SK-N-SH (cell line): Measurements from ENCODE around the gene BABAM2. TPM values are rescaled to one million over a fixed set of nuclear protein-coding genes. Genes with fewer than 3 reads are reported as not detected.

Experiments
- CTCF ChIA-PET: fragments of 300-600, 350-600 bp; formaldehyde crosslinking; extraction: SDS; loops from one replicate; lab custom pipeline; 2021; lab: Yijun Ruan, JAX
- POLR2A ChIA-PET: fragments of 350-600 bp; sonication (Branson Sonifier 250); formaldehyde crosslinking; extraction: SDS; loops from one replicate; lab custom pipeline; 2020; ENCODE audit warnings: antibody characterized with exemption, inconsistent platforms; lab: Yijun Ruan, JAX
- DNase-seq: peaks from one replicate; pipeline ENCODE4 v3.0.0; 2012
- H2AFZ ChIP-seq: fragments of 200-600 bp; sonication (generic); 2 replicates; pipeline ENCODE4 v1.8.1; 2016; ENCODE audit warnings: antibody characterized with exemption, mild to moderate bottlenecking, low read depth
- H3F3A ChIP-seq: fragments of 200-600 bp; sonication (generic); replicated peaks from 2 replicates; pipeline ENCODE3; 2016; ENCODE audit warnings: antibody characterized with exemption, mild to moderate bottlenecking; ENCODE audit not compliant: insufficient read depth
- H3K27ac ChIP-seq, 2 experiments: fragments of 200-500 bp in 1 of 2; fragments of 200-600 bp in 1 of 2; sonication (Bioruptor generic) in 1 of 2; sonication (generic), shearing (Covaris generic) in 1 of 2; 2 replicates each; pipeline versions ENCODE4 v1.5.1 to v1.6.1; 2014 to 2016; ENCODE audit warnings: low read depth in 2 of 2, inconsistent platforms in 1 of 2, low read length in 1 of 2, mild to moderate bottlenecking in 1 of 2, mixed read lengths in 1 of 2
- H3K27me3 ChIP-seq: fragments of 200-600 bp; sonication (generic), shearing (Covaris generic); 2 replicates; pipeline ENCODE4 v1.6.1; 2016; ENCODE audit warnings: mixed run types; ENCODE audit not compliant: insufficient read depth
- H3K36me3 ChIP-seq, 2 experiments: fragments of 200-500 bp in 1 of 2; fragments of 200-600 bp in 1 of 2; sonication (Bioruptor generic) in 1 of 2; sonication (generic) in 1 of 2; replicated peaks in 1 of 2; 2 replicates each; pipeline versions ENCODE3 to v1.5.1; 2014 to 2016; ENCODE audit warnings: low read length in 1 of 2, mild to moderate bottlenecking in 1 of 2; ENCODE audit not compliant: insufficient read depth in 2 of 2, control insufficient read depth in 1 of 2
- H3K4me1 ChIP-seq, 2 experiments: fragments of 200-500 bp in 1 of 2; fragments of 200-600 bp in 1 of 2; sonication (Bioruptor generic) in 1 of 2; sonication (generic), shearing (Covaris generic) in 1 of 2; 2 replicates each; pipeline versions ENCODE4 v1.5.1 to v1.6.1; 2014 to 2016; ENCODE audit warnings: low read depth in 1 of 2, low read length in 1 of 2, mixed run types in 1 of 2; ENCODE audit not compliant: insufficient read depth in 2 of 2, control insufficient read depth in 1 of 2
- H3K4me2 ChIP-seq: fragments of 200-600 bp; sonication (generic), shearing (Covaris generic); 2 replicates; pipeline ENCODE4 v1.6.1; 2017; ENCODE audit warnings: mixed run types
- H3K4me3 ChIP-seq, 2 experiments: fragments of 200-500 bp in 1 of 2; fragments of 200-600 bp in 1 of 2; sonication (Bioruptor generic) in 1 of 2; sonication (generic), shearing (Covaris generic) in 1 of 2; 2 replicates each; pipeline versions ENCODE4 v1.5.1 to v1.8.1; 2014 to 2016; ENCODE audit warnings: low read depth in 2 of 2, inconsistent platforms in 1 of 2, low read length in 1 of 2, mild to moderate bottlenecking in 1 of 2, mixed read lengths in 1 of 2, moderate library complexity in 1 of 2
- H3K79me2 ChIP-seq: fragments of 200-600 bp; sonication (generic); 2 replicates; pipeline ENCODE4 v1.8.1; 2017; ENCODE audit warnings: mild to moderate bottlenecking; ENCODE audit not compliant: insufficient read depth
- H3K9ac ChIP-seq: fragments of 200-600 bp; sonication (generic); 2 replicates; pipeline ENCODE4 v1.6.1; 2017; ENCODE audit warnings: mixed run types
- H3K9me2 ChIP-seq: fragments of 200-600 bp; sonication (generic); 2 replicates; pipeline ENCODE4 v1.6.1; 2017; ENCODE audit warnings: mixed run types
- H3K9me3 ChIP-seq: fragments of 200-600 bp; sonication (generic); 2 replicates; pipeline ENCODE4 v1.6.1; 2017; ENCODE audit warnings: mixed run types, mild to moderate bottlenecking, moderate library complexity
- H4K20me1 ChIP-seq: fragments of 200-600 bp; sonication (generic); 2 replicates; pipeline ENCODE4 v1.6.1; 2017; ENCODE audit warnings: mild to moderate bottlenecking, mixed run types; ENCODE audit not compliant: insufficient read depth
- FOSL2 ChIP-seq: IDR thresholded peaks from 2 replicates; pipeline ENCODE4 v1.4.0; 2012; ENCODE audit warnings: low read depth, mild to moderate bottlenecking, moderate library complexity, borderline replicate concordance
- FOXM1 ChIP-seq: IDR thresholded peaks from 2 replicates; pipeline ENCODE4 v1.4.0; 2012; ENCODE audit warnings: low read depth, mild to moderate bottlenecking
- GABPA ChIP-seq: IDR thresholded peaks from 2 replicates; pipeline ENCODE4 v1.4.0; 2012; ENCODE audit warnings: low read depth, mild to moderate bottlenecking
- JUND ChIP-seq: IDR thresholded peaks from 2 replicates; pipeline ENCODE4 v1.4.0; 2012
- MAX ChIP-seq: IDR thresholded peaks from 2 replicates; pipeline ENCODE4 v1.4.0; 2012; ENCODE audit warnings: low read depth
- PBX3 ChIP-seq: IDR thresholded peaks from 2 replicates; pipeline ENCODE4; 2012
- SIN3A ChIP-seq: IDR thresholded peaks from 2 replicates; pipeline ENCODE4 v1.6.1; 2012; ENCODE audit warnings: low read depth, mild to moderate bottlenecking, low read length, moderate library complexity, borderline replicate concordance
- SMC3 ChIP-seq: IDR thresholded peaks from 2 replicates; pipeline ENCODE4 v1.6.1; 2012; ENCODE audit warnings: low read depth, low read length, improper control_type of control experiment
- TAF1 ChIP-seq: IDR thresholded peaks from 2 replicates; pipeline ENCODE4 v1.6.1; 2012; ENCODE audit warnings: low read depth, mild to moderate bottlenecking, low read length, moderate library complexity, borderline replicate concordance
- TCF12 ChIP-seq: IDR thresholded peaks from 2 replicates; pipeline ENCODE4 v1.4.0; 2012
- USF1 ChIP-seq: IDR thresholded peaks from 2 replicates; pipeline ENCODE4 v1.4.0; 2012; ENCODE audit warnings: low read depth, borderline replicate concordance
- ZBTB33 ChIP-seq: IDR thresholded peaks from 2 replicates; pipeline ENCODE4 v1.4.0; 2012; ENCODE audit warnings: low read depth, borderline replicate concordance
- WGBS: methylation state at CpG from one replicate; pipeline ENCODE4 v1.1.6; 2017; ENCODE audit warnings: low lambda C conversion rate; 5-methylcytosine and 5-hydroxymethylcytosine counted together
- polyA plus RNA-seq, 3 experiments: library from polyadenylated mRNA; depleted of rRNA; stranded (reverse); fragments of >200 nt; gene quantifications; 2 replicates each; pipeline ENCODE4 v1.2.3, GENCODE V29; 2012

Gene BABAM2
- polyA plus RNA-seq, 1 of the 3 experiments (the other 2 are of a cell fraction): 34.0 TPM

GRCh38 chr2:28117104-28117596 lies 226.6 kb downstream of the BABAM2 start:
- no peaks in the 10 kb centered on the region for H3K27me3 ChIP-seq
- CTCF ChIA-PET: interaction anchor here (0.9 kb wide), 1 partner anchor 108 kb away, joined by 3 read pairs; no protein-coding TSS in a partner anchor

More at GRCh38 chr2:28117104-28117596, 226.6 kb downstream of the BABAM2 start:
- H3K9me3 ChIP-seq: no peaks in the 10 kb centered on the region
- no peaks in the 10 kb centered on the region for H3K4me1 ChIP-seq
- H3K4me2 ChIP-seq: no peak overlapping the region
- no peaks in the 10 kb centered on the region for H4K20me1 ChIP-seq
- TF ChIP-seq USF1: no peak
- no peak for TF ChIP-seq FOSL2
- no peak for TF ChIP-seq JUND
- no peak for TF ChIP-seq MAX
- TF ChIP-seq TCF12: no peak
- TF ChIP-seq SMC3: no peak
- no peak for TF ChIP-seq GABPA
- TF ChIP-seq TAF1: no peak
- TF ChIP-seq PBX3: no peak
- no peak for TF ChIP-seq SIN3A
- no peak for TF ChIP-seq FOXM1
- TF ChIP-seq ZBTB33: no peak
- TF ChIP-seq, all 33 proteins: peak for 0
- POLR2A ChIA-PET: interaction anchor here (0.6 kb wide), 1 partner anchor 21 kb away, joined by 4 read pairs; no protein-coding TSS in a partner anchor
- Histone ChIP-seq H3K79me2 (no peaks in the 10 kb centered on the region), H2AFZ (no peak overlapping the region), H3K9ac (no peak overlapping the region), H3K4me3 (no peak overlapping the region), H3K27ac (no peak overlapping the region), H3F3A (no peaks in the 10 kb centered on the region), H3K36me3 (no peaks in the 10 kb centered on the region), H3K9me2 (no peaks in the 10 kb centered on the region; the same call in 1 of the 2 replicates)
- 90% methylated on average over 2 of the region's 2 CpGs for WGBS
- no peak for DNase-seq
